Esophagus squamous epithelium (tissue), 5 donors: ENCODE data around the gene PLCB3. TPM values are rescaled to one million over a fixed set of nuclear protein-coding genes. Genes with fewer than 3 reads are reported as not detected.

Experiments
- DNase-seq: peaks from one replicate; lab custom pipeline; 2025; lab: John Stamatoyannopoulos, UW
- H3K27ac ChIP-seq, 4 donors: fragments of 200-600 bp; sonication (generic); one replicate each; pipeline ENCODE4 v1.5.1; 2016 to 2019; ENCODE audit warnings: mild to moderate bottlenecking in 1 of 4
- H3K27me3 ChIP-seq, 4 donors: fragments of 200-600 bp; sonication (generic); 1 replicate in 3 of 4; 2 replicates in 1 of 4; pipeline versions ENCODE4 v1.5.1 to v1.6.0; 2017 to 2021; ENCODE audit warnings: antibody characterized with exemption in 1 of 4
- H3K36me3 ChIP-seq, 3 donors: fragments of 200-600 bp; sonication (generic); one replicate each; pipeline ENCODE4 v1.5.1; 2016 to 2019
- H3K4me1 ChIP-seq, 3 donors: fragments of 200-600 bp; sonication (generic); one replicate each; pipeline ENCODE4 v1.5.1; 2017 to 2019
- H3K4me3 ChIP-seq, 4 donors: fragments of 200-600 bp; sonication (generic); 1 replicate in 3 of 4; 2 replicates in 1 of 4; pipeline ENCODE4 v1.5.1; 2016 to 2019; ENCODE audit warnings: mild to moderate bottlenecking in 2 of 4, moderate library complexity in 1 of 4
- H3K9me3 ChIP-seq, 3 donors: fragments of 200-600 bp; sonication (generic); one replicate each; pipeline ENCODE4 v1.5.1; 2016 to 2019
- POLR2A ChIP-seq, 4 donors: fragments of 450-650 bp; IDR thresholded peaks; one replicate each; pipeline ENCODE4 v1.6.1; 2017; ENCODE audit warnings: antibody characterized with exemption in 4 of 4, mild to moderate bottlenecking in 4 of 4, moderate library complexity in 3 of 4
- WGBS, 2 donors: methylation state at CpG; one replicate each; pipeline ENCODE4 v1.1.5; 2018; 5-methylcytosine and 5-hydroxymethylcytosine counted together
- intact Hi-C: fragments of 100-400 bp; cut with DNase I; formaldehyde crosslinking; loops from one replicate; pipeline ENCODE4 v1.15.0; 2022
- total RNA-seq, 4 donors: library from RNA; depleted of rRNA; stranded (reverse); fragments of >200 nt; gene quantifications; one replicate each; pipeline ENCODE4 v1.1.0, GENCODE V29; 2016
- TF ChIP-seq, protein P1 (sequence below), 6 experiments: fragments of 450-650 bp in 4 of 6; fragments of 200-600 bp in 2 of 6; sonication (generic) in 2 of 6; IDR thresholded peaks; one replicate each; pipeline ENCODE4 v1.5.1; 2016 to 2019; ENCODE audit warnings: antibody characterized with exemption in 6 of 6, mild to moderate bottlenecking in 4 of 6, moderate library complexity in 4 of 6
- donor health status: DM: yes; HTN: yes; CAD: no.

The PLCB3 gene
- total RNA-seq, 4 donors from 2014 or later: 29.8 to 54.5 (median 42.4) TPM

DNA sequence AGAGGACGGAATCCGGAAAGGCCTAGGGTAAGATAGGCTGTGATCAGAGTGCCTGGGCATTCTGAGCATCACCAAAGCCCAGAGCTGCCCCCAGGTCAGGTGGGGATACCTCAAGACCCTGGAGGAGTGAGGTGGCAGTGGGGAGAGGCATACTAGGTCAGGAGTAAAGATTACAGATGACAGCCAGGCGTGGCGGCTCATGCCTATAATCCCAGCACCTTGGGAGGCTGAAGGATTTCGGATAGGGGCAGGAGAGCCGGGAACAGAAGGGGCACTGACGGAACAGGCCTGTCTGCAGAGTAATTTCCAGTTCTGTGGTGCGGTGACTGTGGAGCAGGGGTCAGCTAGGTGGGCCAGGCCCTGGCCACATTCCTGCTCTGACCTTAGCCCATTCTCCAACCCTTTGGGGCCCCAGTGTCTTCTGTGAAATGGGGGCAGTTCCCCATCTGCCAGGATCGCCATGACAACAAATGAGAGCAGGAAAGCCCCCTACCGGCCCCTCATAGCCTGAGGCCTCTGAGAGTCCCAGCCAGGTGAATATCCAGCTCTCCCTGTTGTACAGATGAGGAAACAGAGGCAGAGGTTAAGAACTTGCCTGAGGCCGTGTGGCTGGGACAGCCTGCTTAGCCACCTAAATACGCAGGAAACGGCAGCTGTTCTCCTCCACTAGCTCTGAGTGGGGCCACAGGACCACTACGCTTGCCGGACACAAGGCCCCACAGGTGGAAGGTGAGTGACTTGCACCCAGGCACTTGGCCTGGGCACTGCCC, 23.9 kb downstream of the PLCB3 start:
- intact Hi-C loops: no loop called here
- DNase-seq: no peak
- no peak for TF ChIP-seq POLR2A (IDR thresholded peaks at IDR 0.05)
- TF ChIP-seq, protein P1, sequence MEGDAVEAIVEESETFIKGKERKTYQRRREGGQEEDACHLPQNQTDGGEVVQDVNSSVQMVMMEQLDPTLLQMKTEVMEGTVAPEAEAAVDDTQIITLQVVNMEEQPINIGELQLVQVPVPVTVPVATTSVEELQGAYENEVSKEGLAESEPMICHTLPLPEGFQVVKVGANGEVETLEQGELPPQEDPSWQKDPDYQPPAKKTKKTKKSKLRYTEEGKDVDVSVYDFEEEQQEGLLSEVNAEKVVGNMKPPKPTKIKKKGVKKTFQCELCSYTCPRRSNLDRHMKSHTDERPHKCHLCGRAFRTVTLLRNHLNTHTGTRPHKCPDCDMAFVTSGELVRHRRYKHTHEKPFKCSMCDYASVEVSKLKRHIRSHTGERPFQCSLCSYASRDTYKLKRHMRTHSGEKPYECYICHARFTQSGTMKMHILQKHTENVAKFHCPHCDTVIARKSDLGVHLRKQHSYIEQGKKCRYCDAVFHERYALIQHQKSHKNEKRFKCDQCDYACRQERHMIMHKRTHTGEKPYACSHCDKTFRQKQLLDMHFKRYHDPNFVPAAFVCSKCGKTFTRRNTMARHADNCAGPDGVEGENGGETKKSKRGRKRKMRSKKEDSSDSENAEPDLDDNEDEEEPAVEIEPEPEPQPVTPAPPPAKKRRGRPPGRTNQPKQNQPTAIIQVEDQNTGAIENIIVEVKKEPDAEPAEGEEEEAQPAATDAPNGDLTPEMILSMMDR (IDR thresholded peaks at IDR 0.05): no peak
- no peak overlapping the region for H3K4me3 ChIP-seq
- peaks cover 0 to 52% (median 9%) of the 10 kb centered on the region in 3 donors for H3K36me3 ChIP-seq
- no peaks in the 10 kb centered on the region for H3K9me3 ChIP-seq
- H3K27me3 ChIP-seq: no peaks in the 10 kb centered on the region
- WGBS, 2 donors: 90 to 93% methylated on average over 9 to 11 of the region's 15 CpGs
- H3K27ac ChIP-seq: peak overlapping the region in 2 of 4 donors; percentile 66 to 81
- peaks cover 13 to 54% (median 17%) of the 10 kb centered on the region in 3 donors for H3K4me1 ChIP-seq

DNA sequence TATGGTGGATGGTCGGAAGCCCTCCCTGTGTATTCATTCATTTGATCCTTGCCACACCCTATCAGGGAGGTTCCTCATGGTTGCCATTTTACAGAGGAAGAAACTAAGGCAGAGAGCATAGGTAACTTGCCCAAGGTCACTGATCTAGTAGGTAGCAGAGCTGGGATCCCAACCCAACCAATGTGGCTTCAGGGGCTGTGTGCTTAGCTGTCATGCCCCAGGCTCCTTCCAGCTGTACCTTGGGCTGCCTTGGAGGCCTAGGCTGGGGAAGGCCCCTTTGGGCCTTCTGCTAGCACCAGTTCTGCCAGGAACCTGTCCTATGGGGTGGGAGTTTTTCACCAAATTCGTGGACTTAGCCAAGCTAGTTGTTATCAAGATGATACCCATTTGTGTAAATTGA, 24.5 kb downstream of the PLCB3 start:
- Histone ChIP-seq H3K9me3 (no peaks in the 10 kb centered on the region), H3K27ac (peak overlapping the region in 2 of 4 donors; percentile 66 to 81), H3K27me3 (no peaks in the 10 kb centered on the region), H3K4me3 (no peak overlapping the region), H3K36me3 (peaks cover 0 to 57% (median 9%) of the 10 kb centered on the region in 3 donors), H3K4me1 (peaks cover 13 to 54% (median 17%) of the 10 kb centered on the region in 3 donors)
- DNase-seq: no peak
- TF ChIP-seq, protein P1 (IDR thresholded peaks at IDR 0.05): no peak
- no peak for TF ChIP-seq POLR2A (IDR thresholded peaks at IDR 0.05)
- intact Hi-C loops: no loop called here
- 100% methylated on average over 1 to 2 of the region's 2 CpGs for WGBS, 2 donors

DNA sequence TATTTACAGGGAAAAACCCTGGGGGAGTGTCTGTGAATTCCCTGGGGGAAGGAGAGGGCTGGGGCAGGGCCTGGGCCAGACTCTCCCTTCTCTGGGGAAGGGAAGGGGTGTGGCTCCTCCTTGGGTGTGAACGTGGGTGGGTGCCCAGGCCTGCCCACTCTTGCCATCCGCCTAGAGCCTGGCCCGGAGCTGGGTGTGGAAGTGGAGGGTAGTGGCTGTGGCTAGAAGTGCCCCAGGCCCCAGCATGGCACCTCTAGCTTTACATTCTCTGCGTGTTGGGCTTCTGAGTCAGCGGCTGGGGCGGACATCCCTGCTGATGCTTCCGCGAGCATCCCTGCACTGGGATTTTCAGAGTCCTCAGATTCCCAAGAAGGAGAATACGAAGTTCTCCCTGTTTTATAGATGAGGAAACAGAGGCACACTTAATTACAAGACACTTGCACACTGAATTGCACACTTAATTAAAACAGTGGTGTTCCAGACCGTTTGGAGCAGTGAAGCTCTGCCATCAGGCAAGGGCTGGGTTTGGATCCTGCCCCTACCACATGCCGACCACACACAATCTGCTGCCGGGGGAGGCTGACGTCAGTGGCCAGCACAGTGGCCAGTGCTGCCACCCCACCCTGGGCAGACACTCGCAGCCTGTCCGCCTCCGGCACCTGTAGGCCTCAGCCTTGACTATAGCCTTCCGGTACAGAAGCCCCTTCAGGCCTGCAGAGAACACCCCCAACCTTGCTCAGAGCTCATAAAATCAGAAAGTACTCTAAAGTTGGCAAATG, 25.5 kb downstream of the PLCB3 start:
- H3K4me3 ChIP-seq: no peak overlapping the region
- peaks cover under 1 to 66% (median 9%) of the 10 kb centered on the region in 3 donors for H3K36me3 ChIP-seq
- TF ChIP-seq, protein P1 (IDR thresholded peaks at IDR 0.05): no peak
- no peak for TF ChIP-seq POLR2A (IDR thresholded peaks at IDR 0.05)
- DNase-seq: no peak
- H3K27ac ChIP-seq: peak overlapping the region; percentile 38 to 81 (median 60)
- H3K9me3 ChIP-seq: no peaks in the 10 kb centered on the region
- WGBS, 2 donors: 51 to 70% methylated on average over 13 to 14 of the region's 17 CpGs
- intact Hi-C loops: no loop called here
- no peaks in the 10 kb centered on the region for H3K27me3 ChIP-seq
- H3K4me1 ChIP-seq: peaks cover 9 to 58% (median 14%) of the 10 kb centered on the region in 3 donors

DNA sequence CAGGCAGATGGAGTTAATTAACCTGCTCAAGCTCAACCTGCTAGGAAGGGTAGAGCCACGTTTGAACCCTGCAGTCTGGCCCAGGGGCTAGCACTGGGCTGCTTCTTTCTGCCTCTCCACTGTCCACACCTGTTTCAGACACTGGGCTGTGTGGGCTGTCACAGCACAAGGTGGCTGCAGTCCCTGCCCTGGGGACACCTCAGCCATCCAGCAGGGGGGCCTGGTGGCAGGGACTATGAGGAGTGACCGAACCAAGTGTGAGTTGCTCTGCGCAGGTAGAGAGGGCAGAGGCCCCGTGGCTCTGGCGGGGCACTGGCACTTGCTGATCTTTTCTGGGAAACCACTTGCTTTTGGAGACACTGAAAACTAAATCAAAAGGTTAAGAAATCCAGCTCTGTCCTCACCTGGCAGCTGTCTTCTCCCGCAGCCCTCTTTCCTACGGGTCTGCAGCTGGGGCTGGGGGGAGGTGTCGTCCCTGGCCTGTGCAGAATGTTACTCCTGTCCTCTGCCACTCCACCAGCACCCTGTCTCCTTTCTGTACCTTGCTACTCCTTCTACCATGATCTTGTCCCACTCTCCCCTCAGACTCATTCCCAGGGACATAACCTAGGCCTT, 27.4 kb downstream of the PLCB3 start:
- intact Hi-C loops: no loop called here
- H3K36me3 ChIP-seq: peaks cover 4 to 72% (median 9%) of the 10 kb centered on the region in 3 donors
- WGBS, 2 donors: 88 to 97% methylated on average over 4 to 5 of the region's 8 CpGs
- H3K9me3 ChIP-seq: no peaks in the 10 kb centered on the region
- H3K27me3 ChIP-seq: no peaks in the 10 kb centered on the region
- DNase-seq: no peak
- H3K27ac ChIP-seq: no peak overlapping the region
- H3K4me1 ChIP-seq: peaks cover 17 to 58% (median 20%) of the 10 kb centered on the region in 3 donors
- TF ChIP-seq, protein P1 (IDR thresholded peaks at IDR 0.05): no peak
- TF ChIP-seq POLR2A (IDR thresholded peaks at IDR 0.05): no peak
- no peak overlapping the region for H3K4me3 ChIP-seq
